Hepatocyte (in vitro differentiated cells): ENCODE data around the gene UBXN4. TPM values are rescaled to one million over a fixed set of nuclear protein-coding genes. Genes with fewer than 3 reads are reported as not detected.

Source experiments
- DNase-seq: peaks from one replicate; pipeline ENCODE4 v3.0.0-alpha.2; 2016; ENCODE audit warnings: low spot score
- H2AFZ ChIP-seq: fragments of 200-600 bp; sonication (generic); 2 replicates; pipeline ENCODE4 v1.6.0; 2016; ENCODE audit warnings: antibody characterized with exemption, mild to moderate bottlenecking
- H3K27ac ChIP-seq: fragments of 200-600 bp; sonication (generic); 2 replicates; pipeline ENCODE4 v1.5.1; 2016; ENCODE audit warnings: mild to moderate bottlenecking
- H3K27me3 ChIP-seq: fragments of 200-600 bp; sonication (generic); 2 replicates; pipeline ENCODE4 v1.6.1; 2016
- H3K36me3 ChIP-seq: fragments of 200-600 bp; sonication (generic); replicated peaks from 2 replicates; pipeline ENCODE4 v1.5.1; 2016; ENCODE audit warnings: low read depth; ENCODE audit not compliant: insufficient read depth
- H3K4me1 ChIP-seq: fragments of 200-600 bp; sonication (generic); 2 replicates; pipeline ENCODE4 v1.5.1; 2016; ENCODE audit warnings: mild to moderate bottlenecking, moderate library complexity; ENCODE audit not compliant: insufficient read depth
- H3K4me2 ChIP-seq: fragments of 200-600 bp; sonication (generic); 2 replicates; pipeline ENCODE4 v1.6.0; 2016
- H3K4me3 ChIP-seq: fragments of 200-600 bp; sonication (generic); 2 replicates; pipeline ENCODE4 v1.5.1; 2016; ENCODE audit warnings: mild to moderate bottlenecking
- H3K79me2 ChIP-seq: fragments of 200-600 bp; sonication (generic); 2 replicates; pipeline ENCODE4 v1.6.0; 2017; ENCODE audit warnings: mild to moderate bottlenecking
- H3K9me2 ChIP-seq: fragments of 200-600 bp; sonication (generic); replicated peaks from 2 replicates; pipeline ENCODE4 v1.6.0; 2017; ENCODE audit warnings: mild to moderate bottlenecking; ENCODE audit not compliant: insufficient read depth
- H3K9me3 ChIP-seq: fragments of 200-600 bp; sonication (generic); 2 replicates; pipeline ENCODE4 v1.5.1; 2016; ENCODE audit warnings: low read depth, mild to moderate bottlenecking
- H4K20me1 ChIP-seq: fragments of 200-600 bp; sonication (generic); 2 replicates; pipeline ENCODE4 v1.6.0; 2016; ENCODE audit warnings: mild to moderate bottlenecking; ENCODE audit not compliant: insufficient read depth, poor library complexity, severe bottlenecking
- CTCF ChIP-seq: fragments of 200-600 bp; sonication (generic); IDR thresholded peaks from 2 replicates; pipeline ENCODE4 v1.5.1; 2016; ENCODE audit warnings: antibody characterized with exemption, mild to moderate bottlenecking; ENCODE audit not compliant: poor library complexity
- EZH2 ChIP-seq: fragments of 200-600 bp; sonication (generic); IDR thresholded peaks from 2 replicates; pipeline ENCODE4 v1.6.1; 2016; ENCODE audit warnings: antibody characterized with exemption, mild to moderate bottlenecking, borderline replicate concordance
- EZH2phosphoT487 ChIP-seq: fragments of 200-600 bp; sonication (generic); IDR thresholded peaks from one replicate; pipeline ENCODE4 v1.6.1; 2018; ENCODE audit warnings: antibody characterized with exemption, mild to moderate bottlenecking, low read depth, moderate library complexity; ENCODE audit not compliant: unreplicated experiment, severe bottlenecking
- WGBS: methylation state at CpG from one replicate; pipeline ENCODE4 v1.1.6; 2016; ENCODE audit warnings: low lambda C conversion rate; ENCODE audit errors: missing lambda C conversion rate; 5-methylcytosine and 5-hydroxymethylcytosine counted together
- polyA plus RNA-seq: library from polyadenylated mRNA; unstranded; fragments of >200 nt; fragmentation: Nextera tagmentation; extraction: Ambion mirVana; gene quantifications from 2 replicates; pipeline ENCODE4 v1.2.1, GENCODE V29; 2016
- total RNA-seq: library from RNA; depleted of rRNA; stranded (reverse); fragments of >200 nt; gene quantifications from 2 replicates; pipeline ENCODE4 v1.2.3, GENCODE V29; 2014

Gene UBXN4
- total and polyA plus RNA-seq, 2 experiments from 2014 or later, result 111 to 244 TPM

- peak overlapping the region; percentile 73 for H3K4me2 ChIP-seq
- no peaks in the 10 kb centered on the region for H3K36me3 ChIP-seq
- TF ChIP-seq CTCF, result no peak
- TF ChIP-seq EZH2, result no peak
- no peak for TF ChIP-seq EZH2phosphoT487
- H4K20me1 ChIP-seq, result peaks cover 39% of the 10 kb centered on the region
- peak; percentile 65 for DNase-seq
- under 1% methylated on average over 18 of the region's 34 CpGs for WGBS
- no peaks in the 10 kb centered on the region for H3K9me3 ChIP-seq
- H2AFZ ChIP-seq, result peak overlapping the region; percentile 79
- H3K4me1 ChIP-seq, result peaks cover 6% of the 10 kb centered on the region
- H3K9me2 ChIP-seq, result no peaks in the 10 kb centered on the region
- H3K27me3 ChIP-seq, result no peaks in the 10 kb centered on the region
- peak overlapping the region; percentile 100 for H3K27ac ChIP-seq
- peaks cover 53% of the 10 kb centered on the region for H3K79me2 ChIP-seq
- peak overlapping the region; percentile 95 for H3K4me3 ChIP-seq
Observed at GRCh38 chr2:135742325-135742757, 686 bp downstream of the UBXN4 start.

- Histone ChIP-seq H3K4me2 (peak overlapping the region; percentile 73), H3K27ac (peak overlapping the region; percentile 100), H3K9me3 (no peaks in the 10 kb centered on the region), H3K4me3 (peak overlapping the region; percentile 95), H2AFZ (no peak overlapping the region), H3K79me2 (peaks cover 66% of the 10 kb centered on the region), H3K4me1 (peaks cover 6% of the 10 kb centered on the region), H3K27me3 (no peaks in the 10 kb centered on the region), H3K9me2 (no peaks in the 10 kb centered on the region), H4K20me1 (peaks cover 44% of the 10 kb centered on the region), H3K36me3 (no peaks in the 10 kb centered on the region)
- WGBS, result 57% methylated on average over 1 of the region's 1 CpG
- no peak for DNase-seq
- TF ChIP-seq EZH2phosphoT487 (no peak), CTCF (no peak), EZH2 (no peak)
Observed at GRCh38 chr2:135743860-135744259, 2.2 kb downstream of the UBXN4 start.

GRCh38 chr2:135744760-135745314 is 3.2 kb downstream of the UBXN4 start:
- H3K4me3 ChIP-seq, result peak overlapping the region; percentile 7

More at GRCh38 chr2:135744760-135745314, 3.2 kb downstream of the UBXN4 start:
- no peak overlapping the region for H2AFZ ChIP-seq
- H3K27ac ChIP-seq, result peak overlapping the region; percentile 32
- no peaks in the 10 kb centered on the region for H3K9me2 ChIP-seq
- peak; percentile 39 for DNase-seq
- H3K27me3 ChIP-seq, result no peaks in the 10 kb centered on the region
- no peaks in the 10 kb centered on the region for H3K36me3 ChIP-seq
- H3K79me2 ChIP-seq, result peaks cover 76% of the 10 kb centered on the region
- no peak for TF ChIP-seq EZH2phosphoT487
- TF ChIP-seq EZH2, result no peak
- TF ChIP-seq CTCF, result peak; percentile 18
- peak overlapping the region; percentile 73 for H3K4me2 ChIP-seq
- peaks cover 44% of the 10 kb centered on the region for H4K20me1 ChIP-seq
- peaks cover 6% of the 10 kb centered on the region for H3K4me1 ChIP-seq
- WGBS, result 81% methylated on average over 5 of the region's 5 CpGs
- H3K9me3 ChIP-seq, result no peaks in the 10 kb centered on the region
